ENCODE measurements around the gene GPR83.

GRCh38 chr11:94423507-94423906, 22.3 kb upstream of the GPR83 start:
- TF ChIP-seq CTCF (IDR thresholded peaks at IDR 0.05) (no peak), EP300 (IDR thresholded peaks at IDR 0.05) (no peak), CBX2 (IDR thresholded peaks at IDR 0.05; ENCODE audit: borderline replicate concordance, low read depth) (no peak), RCOR1 (IDR thresholded peaks at IDR 0.05; ENCODE audit: low read depth, low read length) (no peak), REST (IDR thresholded peaks at IDR 0.05) (no peak), ATOH8 (CRISPR knock-in tag; IDR thresholded peaks at IDR 0.05; ENCODE audit: low read depth) (no peak)

Data from A549 (cell line).